WI38 (cell line): ENCODE data around the gene LTBP3.
"Not testable (repeated sequence)": the region's sequence is repeated elsewhere in the genome, so short reads cannot be mapped to it uniquely, and the experiment has no call there.

Experiments used
- H3K4me3 ChIP-seq: 2 replicates; pipeline ENCODE4 v1.5.1; 2011; ENCODE audit warnings: low read depth, mild to moderate bottlenecking, control low read depth, low read length
- TF ChIP-seq, protein P1 (sequence below): IDR thresholded peaks from 2 replicates; pipeline ENCODE4 v1.5.1; 2012; ENCODE audit warnings: low read depth, mild to moderate bottlenecking, control low read depth, low read length

LTBP3 gene

GRCh38 chr11:65569973-65570918 lies 12.1 kb upstream of the LTBP3 start, which contains the start of gene ZNRD2:
ZNRD2 (plus strand) TSS chr11:65570477; CDS start chr11:65570492, 15 bp downstream.
- H3K4me3 ChIP-seq, result peak within 1 kb of the TSS; percentile 77

DNA sequence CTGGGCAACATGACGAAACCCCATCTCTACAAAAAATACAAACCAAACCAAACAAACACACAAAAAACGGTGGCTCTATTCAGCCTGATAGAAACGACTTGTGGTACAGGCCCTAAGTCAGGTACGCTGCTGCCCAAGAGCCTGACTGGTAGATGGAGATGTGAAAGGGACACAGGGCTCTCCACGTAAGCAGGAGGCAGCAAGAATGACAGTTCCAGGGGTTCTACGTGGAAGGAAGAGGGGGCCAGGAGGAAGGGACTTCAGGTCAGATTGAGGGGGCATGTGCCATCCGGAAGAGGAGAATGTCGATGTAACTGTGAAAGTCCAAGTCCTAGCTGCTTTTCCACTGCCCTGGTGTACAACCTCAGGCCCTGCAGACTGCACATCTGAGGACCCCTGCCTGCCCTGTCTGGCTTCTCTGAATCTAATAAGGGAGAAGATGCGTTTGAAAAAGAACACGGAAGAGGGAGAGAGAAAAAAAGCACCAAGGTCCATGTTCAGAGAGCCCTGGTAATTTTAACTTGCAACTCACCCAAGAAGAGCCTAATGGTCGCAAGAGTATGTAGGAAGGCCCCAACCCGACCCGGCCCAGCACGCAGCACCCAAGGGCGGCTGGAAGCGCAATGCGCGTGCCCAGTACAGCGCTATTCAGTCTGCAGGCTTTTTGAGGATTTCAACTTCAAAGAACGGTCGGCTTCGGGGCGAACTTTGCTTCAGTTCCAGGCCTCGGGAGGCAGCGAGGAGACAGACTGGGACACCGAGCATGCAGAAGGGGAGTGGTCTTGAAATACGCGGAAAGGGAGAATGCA lies 11.2 kb upstream of the LTBP3 start:
- TF ChIP-seq, protein P1, sequence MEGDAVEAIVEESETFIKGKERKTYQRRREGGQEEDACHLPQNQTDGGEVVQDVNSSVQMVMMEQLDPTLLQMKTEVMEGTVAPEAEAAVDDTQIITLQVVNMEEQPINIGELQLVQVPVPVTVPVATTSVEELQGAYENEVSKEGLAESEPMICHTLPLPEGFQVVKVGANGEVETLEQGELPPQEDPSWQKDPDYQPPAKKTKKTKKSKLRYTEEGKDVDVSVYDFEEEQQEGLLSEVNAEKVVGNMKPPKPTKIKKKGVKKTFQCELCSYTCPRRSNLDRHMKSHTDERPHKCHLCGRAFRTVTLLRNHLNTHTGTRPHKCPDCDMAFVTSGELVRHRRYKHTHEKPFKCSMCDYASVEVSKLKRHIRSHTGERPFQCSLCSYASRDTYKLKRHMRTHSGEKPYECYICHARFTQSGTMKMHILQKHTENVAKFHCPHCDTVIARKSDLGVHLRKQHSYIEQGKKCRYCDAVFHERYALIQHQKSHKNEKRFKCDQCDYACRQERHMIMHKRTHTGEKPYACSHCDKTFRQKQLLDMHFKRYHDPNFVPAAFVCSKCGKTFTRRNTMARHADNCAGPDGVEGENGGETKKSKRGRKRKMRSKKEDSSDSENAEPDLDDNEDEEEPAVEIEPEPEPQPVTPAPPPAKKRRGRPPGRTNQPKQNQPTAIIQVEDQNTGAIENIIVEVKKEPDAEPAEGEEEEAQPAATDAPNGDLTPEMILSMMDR, result no peak
- peak overlapping the region; percentile 77 for H3K4me3 ChIP-seq

More at GRCh38 chr11:65569973-65570918, 12.1 kb upstream of the LTBP3 start, which contains the start of gene ZNRD2:
- TF ChIP-seq, protein P1, result no peak

GRCh38 chr11:65565624-65566453 lies 7.7 kb upstream of the LTBP3 start:
- H3K4me3 ChIP-seq, result no peak overlapping the region
- TF ChIP-seq, protein P1, result no peak

DNA sequence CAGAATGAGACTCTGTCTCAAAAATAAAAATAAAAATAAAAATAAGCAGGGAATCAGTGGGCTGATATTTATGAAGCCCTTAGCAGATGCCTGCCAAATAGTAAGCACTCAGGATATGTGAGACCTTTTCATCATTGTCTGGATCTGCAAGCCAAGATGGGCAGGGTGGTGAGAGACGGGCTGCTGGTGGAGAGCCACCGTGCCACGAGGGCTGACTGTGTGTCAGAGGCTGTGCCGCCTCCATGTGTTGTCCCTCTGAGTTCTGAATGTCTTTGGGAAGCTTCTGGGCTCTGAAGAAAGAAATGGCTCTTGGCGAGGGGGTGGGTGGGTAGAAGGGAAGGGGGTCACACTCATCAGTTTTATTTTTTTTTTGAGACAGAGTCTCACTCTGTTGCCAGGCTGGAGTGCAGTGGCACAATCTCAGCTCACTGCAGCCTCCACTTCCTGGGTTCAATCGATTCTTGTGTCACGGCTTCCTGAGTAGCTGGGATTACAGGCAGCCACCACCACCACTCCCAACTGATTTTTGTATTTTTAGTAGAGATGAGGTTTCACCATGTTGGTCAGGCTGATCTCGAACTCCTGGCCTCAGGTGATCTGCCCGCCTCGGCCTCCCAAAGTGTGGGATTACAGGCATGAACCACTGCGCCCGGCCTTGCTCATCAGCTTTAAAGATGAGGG lies 6.9 kb upstream of the LTBP3 start:
- H3K4me3 ChIP-seq, result not testable (repeated sequence)

GRCh38 chr11:65563601-65564000 lies 5.4 kb upstream of the LTBP3 start:
- TF ChIP-seq, protein P1, result no peak
- H3K4me3 ChIP-seq, result no peak overlapping the region

- TF ChIP-seq, protein P1, result no peak
- no peak overlapping the region for H3K4me3 ChIP-seq
Measured at GRCh38 chr11:65562788-65563187, 4.6 kb upstream of the LTBP3 start.
